ENCODE results near the gene KLK8.

Gene KLK8, protein sequence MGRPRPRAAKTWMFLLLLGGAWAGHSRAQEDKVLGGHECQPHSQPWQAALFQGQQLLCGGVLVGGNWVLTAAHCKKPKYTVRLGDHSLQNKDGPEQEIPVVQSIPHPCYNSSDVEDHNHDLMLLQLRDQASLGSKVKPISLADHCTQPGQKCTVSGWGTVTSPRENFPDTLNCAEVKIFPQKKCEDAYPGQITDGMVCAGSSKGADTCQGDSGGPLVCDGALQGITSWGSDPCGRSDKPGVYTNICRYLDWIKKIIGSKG

GRCh38 chr19:51001515-51001914 lies at the start of gene KLK8:
TSS of gene KLK8 (minus strand) at chr19:51001604. CDS start at chr19:51001167, 437 bp downstream.
- DNase-seq: no peak

DNA sequence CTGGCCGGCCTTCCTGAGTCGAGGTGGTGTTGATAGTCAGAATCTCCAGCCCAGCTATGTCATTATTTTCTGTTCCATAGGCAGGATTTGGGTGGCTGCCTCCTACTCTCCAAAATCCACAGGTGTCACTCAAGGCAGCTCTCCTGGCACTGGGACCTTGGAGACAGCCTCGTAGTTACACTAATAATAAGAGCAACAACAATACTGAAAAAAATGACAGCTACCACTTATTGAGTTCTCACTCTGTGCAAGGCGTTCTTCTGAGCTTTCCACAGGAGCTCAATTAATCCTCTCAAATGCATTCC lies 45.6 kb upstream of the KLK8 start:
- no peak for DNase-seq

- no peak for DNase-seq
These were observed 42.9 kb upstream of the KLK8 start for GRCh38 chr19:51044327-51044726.

DNA sequence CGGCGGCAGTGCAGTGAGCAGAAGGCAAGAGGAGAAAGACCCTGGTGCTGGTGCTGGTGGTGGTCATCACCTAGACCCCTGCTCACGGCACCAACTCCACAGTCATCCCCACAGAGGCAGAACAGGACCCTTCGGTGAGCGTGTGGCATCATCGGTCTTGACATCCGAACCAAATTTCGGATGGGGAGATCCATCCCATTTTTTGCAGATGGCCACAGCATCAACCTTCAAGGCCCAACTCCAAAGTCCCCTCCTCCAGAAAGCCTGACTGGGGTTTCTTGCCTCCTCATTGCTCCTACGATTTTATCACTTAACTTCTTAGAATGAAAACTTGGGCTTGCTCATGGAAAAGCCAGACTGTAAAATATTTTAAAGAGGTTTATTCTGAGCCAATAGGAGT lies 42.1 kb upstream of the KLK8 start:
- no peak for DNase-seq

DNA sequence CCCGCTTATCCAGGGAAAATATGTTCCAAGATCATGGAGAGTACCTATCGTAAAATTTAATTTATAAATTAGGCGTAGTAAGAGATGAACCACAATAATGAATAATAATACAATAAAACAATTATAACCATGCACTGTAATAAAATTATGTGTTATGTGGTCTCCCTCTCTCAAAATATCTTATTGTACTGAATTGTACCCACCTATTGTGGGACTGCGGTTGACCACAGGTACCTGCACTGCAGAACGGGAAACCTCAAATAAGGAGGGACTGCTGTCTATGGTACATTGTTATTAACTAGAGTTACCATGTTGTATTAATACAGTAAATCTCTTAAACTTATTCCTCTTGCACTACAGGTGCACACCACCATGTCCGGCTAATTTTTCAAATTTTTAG lies 38.7 kb upstream of the KLK8 start:
- DNase-seq: no peak

GRCh38 chr19:51036519-51036918 lies 35.1 kb upstream of the KLK8 start:
- DNase-seq: no peak

GRCh38 chr19:51034704-51035103 lies 33.3 kb upstream of the KLK8 start, which contains the start of gene KLK12:
TSS of gene KLK12 (minus strand) at chr19:51035002. CDS start at chr19:51034621, 381 bp downstream.
- no peak for DNase-seq

DNA sequence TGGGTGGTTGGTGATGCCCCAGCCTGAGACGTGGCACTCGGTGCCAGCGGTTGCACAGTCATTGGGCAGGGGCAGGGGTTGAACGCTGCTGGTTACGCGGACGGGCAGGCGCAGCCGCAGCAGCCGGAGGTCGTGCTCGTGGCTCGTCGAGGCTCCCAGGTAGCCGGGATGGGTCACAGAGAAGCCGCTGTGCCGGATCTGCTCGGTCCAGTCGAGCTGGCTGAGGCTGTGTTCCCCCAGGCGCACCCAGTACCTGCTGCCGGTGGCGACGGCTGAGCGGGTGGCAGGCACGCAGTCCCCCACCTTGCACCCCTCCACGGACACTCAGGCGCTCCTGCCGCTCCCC lies 30.4 kb upstream of the KLK8 start:
- DNase-seq: no peak

DNA sequence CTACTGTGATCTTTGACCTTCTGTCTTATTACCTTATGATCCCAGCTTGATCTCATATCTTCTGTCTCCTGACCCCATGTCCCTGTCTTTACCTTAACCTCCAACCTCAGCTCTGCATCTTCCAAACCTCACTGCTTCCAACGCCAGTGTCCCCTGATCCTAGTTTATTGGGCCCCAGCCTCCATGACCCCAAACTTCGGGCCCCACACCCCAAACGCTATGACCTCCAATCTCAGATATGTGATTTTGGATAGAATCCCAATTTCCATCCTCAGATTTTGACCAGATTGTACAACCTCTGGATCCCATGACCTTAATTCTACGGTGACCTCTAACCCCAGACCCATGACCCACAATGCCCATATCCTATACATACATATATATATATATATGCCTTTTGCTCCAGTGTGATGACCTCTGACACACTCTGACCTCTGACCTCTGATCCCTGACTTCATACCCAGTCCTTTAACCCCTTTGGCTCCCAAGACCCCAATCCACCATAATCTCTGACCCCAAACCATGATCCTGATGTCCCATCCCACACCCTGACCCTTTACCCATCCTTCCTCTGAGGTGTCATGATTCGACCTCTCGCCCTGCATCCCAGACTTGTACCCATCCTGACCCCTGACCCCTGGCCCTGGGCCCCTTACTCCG lies 29.9 kb upstream of the KLK8 start:
- no peak for DNase-seq

DNA sequence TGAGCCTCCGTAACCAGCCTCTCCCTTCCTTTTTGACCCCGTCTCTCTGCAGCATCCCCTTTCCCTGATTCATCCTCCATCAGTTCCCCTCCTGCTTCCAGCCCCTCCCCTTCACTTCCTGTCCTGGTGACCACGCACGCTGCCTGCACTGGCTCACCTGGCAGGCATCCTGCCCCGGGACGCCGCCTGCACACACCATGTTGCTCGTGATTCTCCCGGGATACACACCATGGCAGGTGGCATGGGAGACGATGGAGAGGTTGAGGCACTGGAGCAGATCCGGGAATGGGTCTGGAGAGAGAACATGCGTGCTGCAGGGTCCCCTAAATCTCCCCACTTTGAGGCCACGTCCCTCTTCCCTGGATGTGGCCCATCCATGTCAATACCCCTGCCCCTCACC lies 29.2 kb upstream of the KLK8 start:
- DNase-seq: no peak

DNA sequence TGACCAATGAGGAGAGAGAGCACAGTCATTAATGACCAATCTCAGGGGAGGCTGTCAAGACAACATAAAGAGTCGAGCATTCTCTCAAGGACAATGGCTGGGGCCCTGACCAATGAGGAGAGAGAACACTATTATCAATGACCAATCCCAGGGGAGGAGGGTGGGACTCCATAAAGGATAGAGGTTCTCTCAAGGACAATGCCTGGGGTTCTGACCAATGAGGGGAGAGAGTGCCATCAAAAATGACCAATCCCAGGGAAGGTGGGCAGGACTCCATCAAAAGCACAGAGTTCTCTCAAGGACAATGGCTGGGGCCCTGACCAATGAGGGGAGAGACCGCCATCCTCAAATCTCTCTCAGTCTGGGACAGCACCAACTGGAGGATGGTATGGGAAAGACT lies 28.3 kb upstream of the KLK8 start:
- no peak for DNase-seq

DNA sequence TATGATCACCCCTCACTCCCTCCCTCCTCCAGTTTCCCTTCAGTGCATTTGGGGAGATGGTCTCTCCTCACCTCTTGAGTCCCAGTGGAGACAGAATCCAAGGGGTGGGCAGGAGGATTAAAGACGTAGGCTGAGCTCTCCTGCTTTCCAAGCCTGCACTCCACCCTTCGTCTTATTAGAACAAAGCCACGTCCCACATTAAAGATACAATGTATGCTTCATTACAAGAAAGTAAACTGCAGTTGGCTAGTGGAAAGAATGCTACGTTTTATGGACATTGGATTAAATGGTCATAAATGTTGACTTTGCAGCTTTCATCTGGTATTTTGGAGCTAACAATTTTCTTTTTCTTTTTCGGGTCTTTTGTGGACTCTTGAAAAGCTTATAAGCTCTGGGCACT lies 26.5 kb upstream of the KLK8 start:
- DNase-seq: no peak

DNA sequence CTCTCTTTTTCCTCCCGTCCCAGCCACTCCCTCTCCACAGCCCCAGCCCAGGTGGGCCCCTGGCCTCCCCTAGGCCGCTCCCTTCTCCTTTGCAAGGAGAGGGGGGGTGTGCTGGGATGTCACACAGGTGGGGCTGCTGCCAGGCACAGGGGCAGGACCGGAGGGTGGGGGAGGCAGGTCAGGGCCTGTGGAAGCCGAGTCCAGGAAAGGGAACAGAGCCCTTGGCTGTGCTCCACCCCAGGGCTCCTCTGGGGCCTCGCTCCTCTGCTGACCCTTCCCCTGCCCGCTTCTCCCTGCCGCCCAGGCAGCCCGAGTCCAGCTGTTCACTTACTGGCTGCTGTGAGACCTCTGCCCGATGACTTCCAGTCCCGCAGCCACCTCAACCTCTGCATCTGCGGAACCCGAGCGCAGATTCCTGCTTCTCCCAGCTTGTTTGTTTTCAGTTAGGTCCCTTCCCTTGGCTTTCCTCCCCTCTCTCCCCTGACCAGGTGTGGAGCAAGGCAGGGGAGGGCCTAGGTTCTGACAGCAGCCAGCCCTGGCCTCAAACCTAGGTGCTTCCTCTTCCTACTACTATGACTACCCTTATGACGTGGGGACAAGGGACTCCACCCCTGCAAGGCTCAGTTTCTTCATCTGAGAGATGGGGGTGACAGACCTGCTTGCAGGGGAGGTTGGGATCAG lies 25.9 kb upstream of the KLK8 start:
- DNase-seq: no peak

- DNase-seq: no peak
These were observed 25.1 kb upstream of the KLK8 start, which contains the start of gene KLK11 for GRCh38 chr19:51026554-51026831. TSS of gene KLK11 (minus strand) at chr19:51026616. CDS start at chr19:51025631, 985 bp downstream.

- DNase-seq: no peak
These were observed 24.6 kb upstream of the KLK8 start for GRCh38 chr19:51025809-51026553.

- no peak for DNase-seq
These were observed 24.0 kb upstream of the KLK8 start for GRCh38 chr19:51025401-51025800.

DNA sequence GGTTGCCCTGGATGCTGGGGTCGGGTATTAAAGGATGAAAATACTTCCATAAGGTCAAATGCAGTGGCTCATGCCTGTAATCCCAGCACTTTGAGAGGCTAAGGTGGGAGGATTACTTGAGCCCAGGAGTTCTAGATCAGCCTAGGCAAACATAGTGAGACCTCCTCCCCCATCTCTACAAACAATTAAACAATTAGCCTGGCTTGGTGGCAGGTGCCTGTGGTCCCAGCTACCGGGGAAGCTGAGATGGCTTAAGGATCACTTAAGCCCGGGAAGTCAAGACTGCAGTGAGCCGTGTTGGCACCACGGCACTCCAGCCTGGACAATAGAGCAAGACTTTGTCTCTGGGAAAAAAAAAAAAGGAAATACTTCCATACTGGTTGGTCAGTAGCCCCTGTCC lies 23.5 kb upstream of the KLK8 start:
- DNase-seq: no peak

- no peak for DNase-seq
These were observed 22.5 kb upstream of the KLK8 start for GRCh38 chr19:51023946-51024345.

GRCh38 chr19:51022526-51022925 lies 21.1 kb upstream of the KLK8 start:
- no peak for DNase-seq

DNA sequence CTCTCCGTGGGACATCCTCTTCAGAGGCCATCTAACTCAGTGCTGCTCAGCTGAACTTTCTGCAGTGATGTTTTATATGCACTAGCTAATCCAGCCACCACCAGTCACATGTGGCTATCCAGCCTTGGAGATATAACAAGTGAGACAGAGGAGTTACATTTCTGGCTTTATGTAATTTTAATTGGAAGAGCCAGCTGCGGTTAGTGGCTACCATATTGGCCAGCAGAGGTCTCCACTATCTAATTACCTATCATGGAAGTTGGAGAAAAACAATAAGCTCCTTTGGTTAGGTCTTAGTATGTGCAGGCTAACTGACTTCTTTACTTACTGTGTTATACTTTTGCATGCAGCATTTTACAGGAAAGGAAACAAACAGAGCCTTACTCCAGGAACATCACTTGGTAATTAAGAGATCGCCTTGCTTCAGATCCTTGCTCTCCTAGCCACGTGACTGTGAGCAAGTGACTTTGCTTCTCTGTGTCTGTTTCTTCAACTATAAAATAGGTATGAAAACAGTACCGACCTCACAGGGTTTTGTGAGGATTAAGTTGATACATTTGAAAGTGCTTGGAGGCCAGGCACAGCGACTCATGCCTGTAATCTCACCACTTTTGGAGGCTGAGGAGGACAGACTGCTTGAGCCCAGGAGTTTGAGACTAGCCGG lies 19.7 kb upstream of the KLK8 start:
- peak; percentile 33 for DNase-seq

DNA sequence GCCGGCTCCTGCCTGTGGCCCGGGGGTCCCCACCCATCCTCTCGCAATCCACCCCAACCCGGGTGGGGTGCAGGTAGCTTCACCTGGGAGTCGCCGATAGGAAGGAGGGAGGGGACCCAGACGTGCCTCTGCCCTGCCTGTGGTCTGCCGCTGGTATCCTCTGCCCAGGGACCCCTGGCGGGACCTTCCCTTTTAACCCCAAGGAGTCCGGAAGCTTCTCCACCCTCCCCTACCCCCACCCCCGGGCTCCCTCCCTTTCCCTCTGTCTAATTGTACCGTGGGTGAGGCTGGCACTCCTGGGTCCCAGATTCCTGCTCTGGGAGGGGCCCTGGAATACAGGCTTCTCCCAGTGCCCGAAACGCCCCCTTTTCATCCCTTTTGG lies 18.1 kb upstream of the KLK8 start, which contains the start of gene KLK10:
Gene KLK10, minus strand, starts transcription at position 166 of the 382 bp plus-strand sequence. CDS start 579 bp downstream, outside the sequence.
- no peak for DNase-seq

- DNase-seq: no peak
These were observed 17.5 kb upstream of the KLK8 start for GRCh38 chr19:51018745-51019543.
